GM21367 (cell line): ENCODE data around the gene NDST4.
A peak's percentile ranks its signal among the peaks of the same experiment; 100 is the strongest.

Experiments used
- ATAC-seq: cut with Tn5 transposase; IDR thresholded peaks from one replicate; pipeline ENCODE4 v1.9.1; 2021; ENCODE audit not compliant: unreplicated experiment

Gene NDST4

GRCh38 chr4:114807759-114808404, 305.5 kb downstream of the NDST4 start:
- ATAC-seq = peak; percentile 99

DNA sequence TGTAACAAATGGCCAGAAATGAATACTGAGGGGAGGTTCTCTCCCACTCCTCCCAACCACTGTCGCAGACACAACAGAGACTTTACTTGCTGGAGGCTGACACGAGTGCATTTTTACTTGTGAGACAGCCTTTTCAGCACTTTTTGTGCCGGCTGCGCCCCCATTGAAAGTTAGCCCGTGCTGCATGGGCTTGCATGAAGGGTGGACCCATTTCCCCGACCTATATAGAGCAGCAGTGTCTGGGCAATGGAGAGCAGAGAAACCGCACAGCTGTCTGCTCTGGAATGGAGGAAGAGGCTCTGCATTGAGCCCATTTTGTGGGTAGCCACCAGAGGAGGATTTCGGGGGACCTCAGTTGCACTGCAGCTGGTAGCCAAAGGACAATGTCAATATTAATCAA, 306.1 kb downstream of the NDST4 start:
- ATAC-seq = no peak

DNA sequence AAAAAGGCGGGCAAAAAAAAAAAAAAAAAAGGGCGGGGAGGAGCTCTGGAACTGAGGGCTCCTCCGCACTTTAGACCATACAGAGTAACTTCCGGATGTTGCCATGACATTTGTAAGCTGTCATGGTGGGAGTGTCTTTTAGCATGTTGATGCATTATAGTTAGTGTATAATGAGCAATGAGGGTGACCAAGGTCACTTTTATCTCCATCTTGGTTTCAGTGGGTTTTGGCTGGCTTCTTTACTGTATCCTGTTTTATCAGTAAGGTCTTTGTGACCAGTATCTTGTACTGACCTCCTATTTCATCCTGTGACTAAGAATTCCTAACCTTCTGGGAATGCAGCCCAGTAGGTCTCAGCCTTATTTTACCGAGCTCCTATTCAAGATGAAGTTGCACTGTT, 321.4 kb downstream of the NDST4 start:
- no peak for ATAC-seq

GRCh38 chr4:114785570-114785969, 327.9 kb downstream of the NDST4 start:
- no peak for ATAC-seq

DNA sequence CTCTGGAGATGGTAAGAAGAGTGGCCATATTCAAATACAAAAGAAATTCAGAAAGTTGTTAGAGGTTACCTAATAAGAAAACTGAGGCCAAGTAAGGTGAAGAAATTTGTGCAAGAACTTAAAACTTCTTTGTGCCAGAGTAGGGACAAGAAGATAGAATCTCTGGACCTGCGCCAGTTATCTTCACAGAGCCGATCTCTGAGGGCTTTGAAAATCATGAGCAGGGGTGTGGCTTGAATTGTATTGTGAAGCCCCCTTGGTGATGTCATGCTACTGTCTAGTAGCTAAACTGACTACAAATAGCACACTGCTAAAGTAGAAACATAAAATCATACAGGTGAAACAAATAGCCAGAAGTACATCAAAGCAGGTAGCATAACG, 330.2 kb downstream of the NDST4 start:
- ATAC-seq = no peak

DNA sequence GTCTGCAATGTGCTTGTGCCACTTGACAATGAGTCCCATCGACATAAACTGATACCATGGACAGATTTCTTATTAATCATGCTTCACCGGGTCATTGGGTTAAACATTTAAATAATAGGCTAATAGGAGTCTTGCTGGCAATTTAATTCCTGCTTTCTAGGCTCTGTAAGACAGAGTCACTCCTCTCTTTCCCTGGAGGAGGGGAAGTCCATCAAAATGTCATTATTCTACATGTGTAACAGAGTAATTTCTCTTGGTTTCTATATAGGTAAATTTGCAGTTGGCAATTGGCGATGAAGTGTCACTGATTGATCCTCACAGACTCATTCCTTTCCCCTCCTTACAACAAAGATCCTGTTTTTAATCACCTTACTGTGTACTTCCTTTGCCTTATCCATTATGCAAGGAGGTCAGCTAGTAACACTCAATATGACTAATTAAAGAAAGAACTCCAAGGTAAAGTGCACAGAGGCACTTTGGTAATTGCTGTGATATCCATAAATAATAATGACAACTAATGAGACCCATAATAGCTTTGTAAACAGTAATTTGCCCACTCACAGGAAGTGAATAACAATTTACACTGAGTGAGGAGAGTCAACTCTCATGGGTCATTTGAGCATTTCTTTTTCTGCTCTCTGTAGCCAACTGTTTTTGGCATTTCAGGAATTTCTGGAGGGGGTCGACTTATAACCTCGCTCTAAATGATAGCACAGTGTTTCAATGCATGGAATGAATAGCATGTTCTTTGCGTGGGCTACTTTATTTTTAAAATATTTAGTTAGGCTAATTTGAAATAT, 330.8 kb downstream of the NDST4 start:
- no peak for ATAC-seq

GRCh38 chr4:114780205-114780604, 333.2 kb downstream of the NDST4 start:
- no peak for ATAC-seq
